ENCODE measurements around the gene OR6F1. TPM values are rescaled to one million over a fixed set of nuclear protein-coding genes. Genes with fewer than 3 reads are reported as not detected.

Gene OR6F1
- total and polyA plus RNA-seq, 10 of the 15 experiments (the other 5 are each of a cell fraction or from before 2014, with no cell fraction given): not detected

- TF ChIP-seq RBBP5 (conservative IDR thresholded peaks at IDR 0.05) (no peak), ZBED1 (IDR thresholded peaks at IDR 0.05; ENCODE audit: borderline replicate concordance) (no peak)
Measured at GRCh38 chr1:247716546-247716945, at the start of gene OR6F1 (continued).

- Histone ChIP-seq H4K20me1 (ENCODE audit: control insufficient read depth, insufficient read depth) (no peaks in the 10 kb centered on the region), H3K27ac (ENCODE audit: control insufficient read depth, insufficient read depth) (no peak within 1 kb of the TSS), H3K27me3 (replicated peaks in 1 of 2; ENCODE audit: control insufficient read depth in 2 of 2, insufficient read depth in 2 of 2, low read length in 1 of 2) (no peaks in the 10 kb centered on the region), H3K4me1 (ENCODE audit: control insufficient read depth, insufficient read depth, low read length) (no peaks in the 10 kb centered on the region), H3K36me3 (ENCODE audit: control insufficient read depth in 2 of 2, insufficient read depth in 2 of 2, low read length in 1 of 2) (no peaks in the 10 kb centered on the region), H3K9me3 (replicated peaks; ENCODE audit: control insufficient read depth, insufficient read depth, low read length) (no peaks in the 10 kb centered on the region), H3K9ac (ENCODE audit: control insufficient read depth, insufficient read depth, low read length) (no peak within 1 kb of the TSS), H3K79me2 (ENCODE audit: control insufficient read depth, insufficient read depth, low read length) (no peaks in the 10 kb centered on the region), H3K4me3 (no peak within 1 kb of the TSS), H2AFZ (ENCODE audit: control insufficient read depth, low read depth, low read length) (no peak within 1 kb of the TSS), H3K4me2 (ENCODE audit: control insufficient read depth, insufficient read depth) (no peak within 1 kb of the TSS)
- ATAC-seq (no peak), FAIRE-seq (no peak), DNase-seq (ENCODE audit: low read depth, low spot score) (no peak)
- TF ChIP-seq FOS (IDR thresholded peaks at IDR 0.05; ENCODE audit: borderline replicate concordance, extremely low read depth, insufficient read length): no peak
- TF ChIP-seq ZNF274 (IDR thresholded peaks at IDR 0.05; ENCODE audit: insufficient read depth, insufficient read length): no peak
- TF ChIP-seq SMARCA5 (IDR thresholded peaks at IDR 0.05): no peak
- TF ChIP-seq TAF1 (IDR thresholded peaks at IDR 0.05; ENCODE audit: borderline replicate concordance, low read depth, low read length): no peak
- TF ChIP-seq ZNF217 (IDR thresholded peaks at IDR 0.05): no peak
- no peak for TF ChIP-seq DPF2 (IDR thresholded peaks at IDR 0.05)
- no peak for TF ChIP-seq SMAD1 (IDR thresholded peaks at IDR 0.05; ENCODE audit: low read depth, partially characterized antibody)
- no peak for TF ChIP-seq BCL3 (IDR thresholded peaks at IDR 0.05; ENCODE audit: borderline replicate concordance, insufficient read depth, low read depth, low read length, poor library complexity, severe bottlenecking)
- TF ChIP-seq CHD4 (IDR thresholded peaks at IDR 0.05): no peak
- TF ChIP-seq LARP7 (IDR thresholded peaks at IDR 0.05): no peak
- no peak for TF ChIP-seq RBBP5 (conservative IDR thresholded peaks at IDR 0.05)
- TF ChIP-seq TCF3 (IDR thresholded peaks at IDR 0.05; ENCODE audit: borderline replicate concordance, insufficient read depth, low read depth, low read length): no peak
- TF ChIP-seq EP300 (IDR thresholded peaks at IDR 0.05; ENCODE audit: borderline replicate concordance in 1 of 2, control insufficient read depth in 1 of 2, low read depth in 2 of 2, low read length in 2 of 2): no peak
- no peak for TF ChIP-seq HDAC2 (IDR thresholded peaks at IDR 0.05)
- TF ChIP-seq ZNF592 (IDR thresholded peaks at IDR 0.05): no peak
- no peak for TF ChIP-seq GABPA (IDR thresholded peaks at IDR 0.05; ENCODE audit: low read depth)
- no peak for TF ChIP-seq YY1 (IDR thresholded peaks at IDR 0.05; ENCODE audit: low read depth, low read length)
- TF ChIP-seq NKRF (conservative IDR thresholded peaks at IDR 0.05): no peak
- in situ Hi-C loops (cut with MboI) (no loop called here), intact Hi-C loops (cut with micrococcal nuclease; ENCODE audit: unreplicated experiment) (no loop called here)
- POLR2A ChIA-PET: no interaction called here
- RAD21 ChIA-PET (ENCODE audit: unreplicated experiment): no interaction called here
- CTCF ChIA-PET: no interaction called here
- WGBS (ENCODE audit: insufficient coverage, insufficient replicate concordance, low lambda C conversion rate, missing lambda C conversion rate): 47% methylated on average over 3 of the region's 3 CpGs
- SMC1A ChIA-PET (ENCODE audit: uncharacterized antibody, unreplicated experiment): no interaction called here
- no TSS peak for BruUV-seq (replicated peaks)
Measured at GRCh38 chr1:247760456-247760855, 44.0 kb upstream of the OR6F1 start, which contains the start of gene OR1C1. Gene OR1C1, minus strand, starts transcription at chr1:247760556. Its CDS starts 2,150 bp downstream, at chr1:247758406.

Data from GM12878 (cell line).